PC-3 (cell line): ENCODE measurements around the gene MYL6. TPM values are rescaled to one million over a fixed set of nuclear protein-coding genes. Genes with fewer than 3 reads are reported as not detected.
A peak's percentile ranks its signal among the peaks of the same experiment; 100 is the strongest.

Source experiments
- ATAC-seq: fragments of 200-7000 bp; cut with Tn5 transposase; 2 replicates; pipeline ENCODE4 v1.9.1; 2020; ENCODE audit warnings: mild to moderate bottlenecking, moderate library complexity
- BruUV-seq: library from RNA; stranded (reverse); fragments of 400-500 nt; replicated peaks from 2 replicates; lab custom pipeline; 2021; lab: Mats Ljungman, UMichigan
- CTCF ChIA-PET: fragments of 300-600 bp; sonication (Branson Sonifier 250); formaldehyde crosslinking; loops from one replicate; lab custom pipeline; 2022; ENCODE audit warnings: antibody characterized with exemption; lab: Charles Lee
- POLR2A ChIA-PET: fragments of 300-600 bp; sonication (Branson Sonifier 250); formaldehyde crosslinking; loops from one replicate; lab custom pipeline; 2022; ENCODE audit warnings: antibody characterized with exemption; ENCODE audit not compliant: unreplicated experiment; lab: Charles Lee
- DNase-seq: peaks from one replicate; pipeline ENCODE4 v3.0.0-alpha.2; 2015
- H2AFZ ChIP-seq: fragments of 300-600 bp; sonication (generic); 2 replicates; pipeline ENCODE4 v1.6.0; 2016; ENCODE audit warnings: antibody characterized with exemption, low read length
- H3F3A ChIP-seq: fragments of 300-600 bp; sonication (generic); one replicate; pipeline ENCODE4 v1.6.0; 2017; ENCODE audit warnings: antibody characterized with exemption, low read length, control low read depth, mild to moderate bottlenecking; ENCODE audit not compliant: unreplicated experiment
- H3K27ac ChIP-seq: fragments of 300-600 bp; sonication (generic); 2 replicates; pipeline ENCODE4 v1.5.1; 2016; ENCODE audit warnings: mild to moderate bottlenecking, low read length
- H3K27me3 ChIP-seq: fragments of 300-600 bp; sonication (generic); 2 replicates; pipeline ENCODE4 v1.6.1; 2016; ENCODE audit warnings: low read length, mixed read lengths
- H3K36me3 ChIP-seq: fragments of 300-600 bp; sonication (generic); 2 replicates; pipeline ENCODE4 v1.6.1; 2016; ENCODE audit warnings: low read depth, mixed run types, low read length, mixed read lengths
- H3K4me1 ChIP-seq: fragments of 300-600 bp; sonication (generic); 2 replicates; pipeline ENCODE4 v1.5.1; 2016; ENCODE audit warnings: low read length; ENCODE audit not compliant: insufficient read depth
- H3K4me2 ChIP-seq: fragments of 300-600 bp; sonication (generic); 2 replicates; pipeline ENCODE4 v1.6.0; 2016; ENCODE audit warnings: low read length
- H3K4me3 ChIP-seq: fragments of 300-600 bp; sonication (generic); 2 replicates; pipeline ENCODE4 v1.5.1; 2016; ENCODE audit warnings: mild to moderate bottlenecking, low read length, mixed read lengths
- H3K79me2 ChIP-seq: fragments of 300-600 bp; sonication (generic); 2 replicates; pipeline ENCODE4 v1.6.1; 2017; ENCODE audit warnings: low read length, mixed read lengths
- H3K9ac ChIP-seq: fragments of 300-600 bp; sonication (generic); 2 replicates; pipeline ENCODE4 v1.6.0; 2016; ENCODE audit warnings: mild to moderate bottlenecking, low read length
- H3K9me2 ChIP-seq: fragments of 300-600 bp; sonication (generic); replicated peaks from 2 replicates; pipeline ENCODE4 v1.6.1; 2016; ENCODE audit warnings: mixed run types, low read length, mixed read lengths
- H3K9me3 ChIP-seq: fragments of 300-600 bp; sonication (generic); 2 replicates; pipeline ENCODE4 v1.6.1; 2016; ENCODE audit warnings: low read length, mixed read lengths
- H4K20me1 ChIP-seq: fragments of 300-600 bp; sonication (generic); 2 replicates; pipeline ENCODE4 v1.6.1; 2016; ENCODE audit warnings: low read length, mixed read lengths
- CTCF ChIP-seq: fragments of 300-600 bp; sonication (generic); conservative IDR thresholded peaks from 2 replicates; pipeline ENCODE4 v1.5.1; 2017; ENCODE audit warnings: antibody characterized with exemption, low read depth, mild to moderate bottlenecking, low read length
- EZH2 ChIP-seq: fragments of 300-600 bp; sonication (generic); IDR thresholded peaks from one replicate; pipeline ENCODE4 v1.6.1; 2017; ENCODE audit warnings: antibody characterized with exemption, mild to moderate bottlenecking, low read length; ENCODE audit not compliant: unreplicated experiment
- EZH2phosphoT487 ChIP-seq: fragments of 300-600 bp; sonication (generic); IDR thresholded peaks from 2 replicates; pipeline ENCODE4 v1.6.1; 2018; ENCODE audit warnings: mild to moderate bottlenecking, antibody characterized with exemption, low read length, borderline replicate concordance
- intact Hi-C: fragments of 100-400 bp; cut with micrococcal nuclease; formaldehyde crosslinking; loops from 2 replicates; pipeline ENCODE4 v1.9.0; 2023
- total RNA-seq: library from RNA; depleted of rRNA; stranded (reverse); fragments of >200 nt; gene quantifications from 2 replicates; pipeline ENCODE4 v1.2.3, GENCODE V29; 2014

Gene MYL6
- total RNA-seq, 1 experiment from 2014 or later = 1,385 TPM

GRCh38 chr12:56188778-56189098, 30.6 kb downstream of the MYL6 start:
- H3K9me3 ChIP-seq = no peaks in the 10 kb centered on the region
- TF ChIP-seq CTCF = no peak
- no peak for TF ChIP-seq EZH2phosphoT487
- TF ChIP-seq EZH2 = no peak
- POLR2A ChIA-PET = interaction anchor here (1.0 kb wide), 1 partner anchor 61 kb away, joined by 4 read pairs; no protein-coding TSS in a partner anchor
- no peaks in the 10 kb centered on the region for H3K27me3 ChIP-seq
- H3K4me3 ChIP-seq = peak overlapping the region; percentile 94
- H3K9ac ChIP-seq = peak overlapping the region; percentile 75
- ATAC-seq (peak; percentile 6), DNase-seq (no peak)
- no peaks in the 10 kb centered on the region for H3K9me2 ChIP-seq
- peaks cover 21% of the 10 kb centered on the region for H3K4me1 ChIP-seq
- intact Hi-C loops = loop anchor here (1.0 to 2.0 kb wide), 3 partner anchors 30 to 69 kb away; partner anchors contain the start of gene MYL6
- H3K4me2 ChIP-seq = peak overlapping the region; percentile 86
- H3K79me2 ChIP-seq = peaks cover 30% of the 10 kb centered on the region
- no peak overlapping the region for H3K27ac ChIP-seq
- H2AFZ ChIP-seq = peak overlapping the region; percentile 76
- CTCF ChIA-PET = interaction anchor here (0.6 to 2.6 kb wide), 8 partner anchors 13 to 214 kb away, joined by 3 to 37 read pairs (median 6); partner anchors contain the start of genes ESYT1, MYL6, RNF41 and ZC3H10
- H3K36me3 ChIP-seq = peaks cover 15% of the 10 kb centered on the region
- no peaks in the 10 kb centered on the region for H4K20me1 ChIP-seq
- H3F3A ChIP-seq = no peaks in the 10 kb centered on the region
- no TSS peak for BruUV-seq

- H3K36me3 ChIP-seq = peaks cover 10% of the 10 kb centered on the region
- H3K4me1 ChIP-seq = peaks cover 21% of the 10 kb centered on the region
- BruUV-seq = no TSS peak
- peak within 1 kb of the TSS; percentile 75 for H3K9ac ChIP-seq
- TF ChIP-seq EZH2phosphoT487 (no peak), EZH2 (no peak), CTCF (peak; percentile 65)
- no peaks in the 10 kb centered on the region for H4K20me1 ChIP-seq
- peak within 1 kb of the TSS; percentile 94 for H3K4me3 ChIP-seq
- no peaks in the 10 kb centered on the region for H3K9me3 ChIP-seq
- H3K27me3 ChIP-seq = no peaks in the 10 kb centered on the region
- DNase-seq (peak; percentile 93), ATAC-seq (peak; percentile 86)
- H3K27ac ChIP-seq = peak within 1 kb of the TSS; percentile 41
- peaks cover 30% of the 10 kb centered on the region for H3K79me2 ChIP-seq
- ChIA-PET POLR2A (interaction anchor here (0.7 to 1.0 kb wide), 4 partner anchors 16 to 71 kb away, joined by 3 to 7 read pairs (median 4); partner anchors contain the start of gene ZC3H10), CTCF (interaction anchor here (0.6 to 2.6 kb wide), 11 partner anchors 12 to 332 kb away, joined by 3 to 37 read pairs (median 4); partner anchors contain the start of genes ESYT1, RBMS2, RNF41 and ZC3H10)
- peak within 1 kb of the TSS; percentile 97 for H3K4me2 ChIP-seq
- no peaks in the 10 kb centered on the region for H3K9me2 ChIP-seq
- peak within 1 kb of the TSS; percentile 98 for H2AFZ ChIP-seq
- H3F3A ChIP-seq = no peaks in the 10 kb centered on the region
- intact Hi-C loops = loop anchor here (1.0 to 2.0 kb wide), 3 partner anchors 31 to 70 kb away; partner anchors contain the start of gene MYL6
Observed at GRCh38 chr12:56189099-56189917, 31.1 kb downstream of the MYL6 start, which contains the start of gene SMARCC2. TSS of gene SMARCC2 (minus strand) at chr12:56189483. CDS start at chr12:56189461, 22 bp downstream.
